NCI-H510A (cell line): ENCODE results near the gene LRRC28.

Source experiments
- DNase-seq: peaks from one replicate; lab custom pipeline; 2025; lab: John Stamatoyannopoulos, UW

LRRC28 gene

DNA sequence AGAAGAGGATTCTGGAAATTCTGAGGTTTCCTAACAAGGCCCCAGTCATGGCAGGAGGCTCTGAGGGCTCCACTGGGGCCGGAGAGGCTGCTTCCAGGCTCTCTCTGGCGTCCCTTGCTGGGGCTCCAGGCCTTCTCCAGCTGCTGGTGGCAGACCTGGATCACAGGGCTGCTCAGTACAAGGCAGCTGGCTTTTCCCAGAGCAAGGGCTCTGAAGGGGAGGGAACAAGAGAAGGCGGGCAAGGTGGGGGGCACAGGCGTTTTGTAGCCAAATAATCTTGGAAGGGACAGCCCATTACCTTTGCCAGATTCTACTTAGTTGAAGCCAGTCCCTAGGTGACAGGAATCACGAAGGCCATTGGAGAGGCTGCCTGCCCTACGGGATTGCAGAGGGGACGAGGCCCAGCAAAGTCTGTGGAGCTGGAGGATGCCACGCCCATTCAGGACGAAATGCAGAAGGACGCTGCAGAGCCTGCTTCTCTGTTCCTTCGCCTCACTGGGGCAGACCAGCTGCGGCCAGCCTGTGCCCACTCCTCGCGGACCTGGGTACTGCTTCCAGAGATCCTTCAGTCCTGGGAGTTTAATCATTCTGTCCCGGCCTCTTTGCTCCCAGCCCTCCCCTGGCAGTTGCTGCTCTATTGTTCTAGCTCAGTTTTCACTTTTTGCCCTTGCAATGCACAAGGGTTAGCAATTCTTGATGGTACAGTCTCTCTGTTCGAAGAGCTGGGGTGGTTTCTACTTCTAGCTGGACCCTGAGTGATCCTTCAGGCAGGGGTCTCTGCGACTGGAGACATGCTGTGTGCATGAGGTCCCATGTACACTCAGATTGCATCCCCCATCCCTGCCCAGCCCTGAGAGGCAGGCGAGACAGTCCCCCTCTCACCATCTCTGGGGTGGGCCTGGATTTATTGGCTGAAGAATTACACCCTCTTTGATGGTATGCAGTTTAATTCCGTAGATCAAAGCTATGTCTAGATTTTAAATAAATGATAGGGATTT is 165.2 kb downstream of the LRRC28 start:
- no peak for DNase-seq

DNA sequence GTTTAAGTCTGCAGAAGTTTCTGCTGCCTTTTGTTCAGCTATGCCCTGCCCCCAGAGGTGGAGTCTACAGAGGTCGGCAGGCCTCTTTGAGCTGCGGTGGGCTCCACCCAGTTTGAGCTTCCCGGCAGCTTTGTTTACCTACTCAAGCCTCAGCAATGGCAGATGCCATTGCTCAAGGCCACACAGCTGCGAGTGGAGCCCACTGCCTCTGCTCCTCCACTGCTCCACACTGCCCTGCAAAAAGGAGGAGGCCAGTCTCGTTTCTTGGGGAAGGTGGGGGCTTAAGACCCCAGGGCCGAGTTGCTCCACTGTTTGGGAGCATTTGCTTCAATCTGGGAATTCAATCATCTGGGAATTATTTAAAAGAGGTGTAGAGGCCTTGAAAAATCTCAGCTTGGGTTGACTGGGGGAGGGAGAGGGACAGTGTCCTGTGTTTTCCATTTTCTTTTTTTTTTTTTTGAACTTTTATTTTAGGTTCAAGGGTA is 169.9 kb downstream of the LRRC28 start:
- DNase-seq = no peak

DNA sequence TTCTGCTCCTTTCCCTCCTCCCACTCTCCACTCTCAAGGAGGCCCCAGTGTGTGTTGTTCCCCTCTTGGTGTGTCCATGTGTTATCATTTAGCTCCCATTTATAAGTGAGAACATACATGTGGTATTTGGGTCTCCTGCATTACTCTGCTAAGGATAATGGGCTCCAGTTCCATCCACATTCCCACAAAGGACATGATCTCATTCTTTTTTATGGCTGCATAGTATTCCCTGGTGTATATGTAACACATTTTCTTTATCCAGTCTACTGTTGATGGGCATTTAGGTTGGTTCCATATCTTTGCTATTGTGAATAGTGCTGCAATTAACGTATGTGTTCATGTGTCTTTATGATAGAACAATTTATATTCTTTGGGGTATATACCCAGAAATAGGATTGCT is 170.5 kb downstream of the LRRC28 start:
- no peak for DNase-seq

DNA sequence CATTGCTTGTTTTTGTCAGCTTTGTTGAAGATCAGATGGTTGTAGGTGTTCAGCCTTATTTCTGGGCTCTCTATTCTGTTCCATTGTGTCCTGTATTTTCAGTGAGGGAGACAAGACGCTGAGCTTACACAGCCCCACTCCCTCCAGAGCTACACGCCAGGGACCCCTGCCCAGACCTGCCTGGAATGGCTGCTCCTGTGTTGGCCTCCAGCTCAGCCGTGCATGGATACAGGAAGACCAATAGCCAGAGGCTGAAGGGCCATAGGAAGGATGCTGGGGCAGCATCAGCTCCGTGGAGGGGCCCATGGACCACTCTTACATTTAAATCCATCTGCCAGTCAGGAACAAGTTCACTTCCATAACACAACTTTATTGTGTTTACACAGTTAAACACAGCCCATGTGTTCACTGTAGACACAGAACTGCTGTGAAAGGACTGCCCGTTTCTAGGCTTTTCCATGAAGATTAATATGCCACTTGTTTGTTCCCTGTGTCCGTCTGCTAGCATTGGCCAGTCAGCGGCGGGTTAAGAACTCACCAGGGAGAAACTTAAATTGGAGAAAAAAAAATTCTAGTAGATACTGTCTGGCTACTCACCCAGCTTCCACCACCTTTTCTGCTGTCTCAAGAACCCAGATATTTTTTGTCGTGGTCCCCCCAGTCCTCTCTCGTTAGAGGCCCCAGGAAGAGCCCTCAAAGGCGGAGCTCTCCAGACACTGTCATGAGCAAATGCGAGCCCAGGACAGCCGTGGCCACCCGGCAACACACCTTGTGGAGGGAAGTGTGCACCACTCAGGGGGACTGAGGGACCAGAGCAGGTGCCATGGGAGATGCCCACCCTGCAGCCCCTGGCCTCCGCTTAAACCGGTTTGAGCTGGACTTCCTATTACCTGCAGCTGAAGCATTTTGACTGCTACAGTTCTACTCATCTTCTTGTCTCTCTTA is 172.2 kb downstream of the LRRC28 start:
- no peak for DNase-seq

DNA sequence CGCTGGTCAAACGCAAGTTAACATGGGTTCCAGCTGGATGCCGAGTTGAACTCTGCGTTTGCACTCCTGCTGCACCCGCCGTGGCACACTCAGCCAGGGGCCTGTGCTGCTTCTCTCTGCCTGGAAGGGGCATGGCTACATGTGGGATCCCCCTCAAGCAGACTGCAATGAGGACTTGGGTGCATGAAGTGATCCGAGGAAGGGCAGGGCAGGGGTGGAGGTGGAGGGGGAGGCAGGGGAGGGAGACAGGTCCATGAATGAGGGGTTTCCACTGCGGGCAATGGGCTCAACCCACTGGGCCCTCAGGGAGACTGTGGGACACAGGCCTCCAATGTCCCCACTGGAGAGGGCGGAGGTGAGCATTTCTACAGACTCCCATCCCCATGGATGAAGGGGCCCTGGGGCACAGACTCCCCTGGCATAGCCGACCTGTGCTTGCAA is 172.9 kb downstream of the LRRC28 start:
- DNase-seq = no peak

DNA sequence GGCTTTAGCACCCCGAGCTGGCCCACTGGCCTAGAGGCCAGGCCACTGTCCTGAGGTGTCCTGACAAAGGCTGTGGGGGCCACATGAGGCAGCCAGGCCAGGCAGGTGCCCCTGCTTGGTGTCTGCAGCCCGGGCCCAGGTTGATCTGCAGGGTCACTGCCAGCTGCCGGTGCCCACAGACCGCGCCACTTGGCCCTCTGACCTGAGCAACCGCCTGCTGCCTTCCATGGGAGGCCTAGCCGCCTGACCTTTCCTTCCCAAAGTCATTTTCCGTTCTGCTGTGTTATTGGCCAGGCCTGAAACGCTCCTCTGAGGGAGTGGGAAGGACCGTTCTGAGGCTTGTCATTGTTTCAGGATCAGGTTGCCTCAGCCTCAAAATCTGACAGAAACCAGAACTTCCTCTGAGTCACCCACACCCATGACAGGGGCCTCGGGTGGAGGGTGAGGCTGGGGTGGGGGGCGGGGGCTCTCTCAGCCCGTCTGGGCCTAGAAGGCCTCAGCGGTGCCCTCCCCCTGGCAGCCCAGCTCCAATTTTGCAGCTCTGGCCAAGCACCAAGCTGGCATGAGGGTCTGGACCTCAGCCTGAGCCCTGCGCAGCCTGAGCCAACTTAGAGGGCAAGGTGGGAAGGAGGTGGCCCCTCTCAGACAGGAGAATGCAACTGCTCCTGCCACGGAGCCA is 173.8 kb downstream of the LRRC28 start:
- DNase-seq = no peak

DNA sequence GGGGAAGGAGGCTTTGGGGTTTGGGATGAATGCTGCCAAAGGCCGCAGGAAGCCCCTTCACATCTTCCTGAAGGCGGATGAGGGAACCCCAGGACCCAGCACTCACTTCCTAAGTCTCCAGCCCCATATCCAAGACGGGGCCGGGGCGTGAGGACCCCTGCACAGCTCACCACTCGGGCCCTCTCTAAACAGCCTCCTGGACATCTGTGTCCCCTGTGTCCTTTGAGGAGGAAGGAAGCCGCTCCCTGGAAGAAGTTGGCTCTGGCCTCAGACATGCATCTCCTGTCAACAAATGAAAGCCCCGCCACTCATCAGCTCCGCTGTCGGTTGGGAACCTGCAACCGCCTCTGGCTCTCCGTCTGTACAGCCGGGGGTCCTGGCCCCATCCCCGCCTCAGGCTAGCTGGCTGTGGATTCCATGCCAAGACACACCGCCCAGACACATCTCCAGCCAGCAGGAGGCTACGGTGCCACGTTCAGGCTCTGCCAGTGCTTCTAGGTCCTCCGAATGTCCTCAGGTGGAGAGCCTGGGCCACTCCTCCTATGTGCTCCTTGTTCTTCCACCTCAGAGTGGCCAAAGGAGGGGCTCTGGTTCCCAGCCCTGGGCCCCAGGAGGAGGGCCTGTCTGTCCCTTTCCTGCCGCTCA is 174.5 kb downstream of the LRRC28 start:
- no peak for DNase-seq

DNA sequence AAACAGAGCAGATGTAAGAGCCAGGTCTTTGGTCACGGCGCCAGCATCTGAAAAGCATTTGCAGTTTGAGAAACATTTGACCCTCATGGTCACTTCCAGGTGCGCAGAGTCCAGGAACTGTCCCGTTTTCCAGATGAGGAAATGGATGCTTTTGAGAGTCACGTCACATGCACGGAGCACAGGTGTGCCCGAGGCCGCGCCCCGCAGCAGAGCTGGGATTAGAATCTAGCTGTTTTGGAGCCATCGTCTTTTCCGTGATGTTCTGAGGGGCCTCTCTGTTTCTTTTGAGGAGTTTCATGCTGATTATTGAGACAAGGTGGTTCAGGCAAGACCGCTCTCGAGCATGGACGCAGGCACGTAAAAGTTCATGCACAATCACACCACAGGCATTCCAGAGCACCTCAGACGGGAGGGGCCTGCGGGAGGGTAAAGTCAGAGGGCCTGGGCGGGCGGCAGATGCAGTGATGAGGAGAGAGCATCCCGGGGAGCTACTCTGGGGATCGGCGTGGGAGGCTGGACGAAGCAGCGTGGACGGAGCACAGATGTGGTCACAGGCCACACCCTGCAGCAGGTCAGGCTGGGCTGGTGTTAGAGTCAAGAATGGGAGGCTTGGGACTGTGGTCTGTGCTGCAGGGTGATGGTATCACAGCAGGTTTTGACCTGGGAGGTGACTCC is 175.3 kb downstream of the LRRC28 start:
- no peak for DNase-seq

DNA sequence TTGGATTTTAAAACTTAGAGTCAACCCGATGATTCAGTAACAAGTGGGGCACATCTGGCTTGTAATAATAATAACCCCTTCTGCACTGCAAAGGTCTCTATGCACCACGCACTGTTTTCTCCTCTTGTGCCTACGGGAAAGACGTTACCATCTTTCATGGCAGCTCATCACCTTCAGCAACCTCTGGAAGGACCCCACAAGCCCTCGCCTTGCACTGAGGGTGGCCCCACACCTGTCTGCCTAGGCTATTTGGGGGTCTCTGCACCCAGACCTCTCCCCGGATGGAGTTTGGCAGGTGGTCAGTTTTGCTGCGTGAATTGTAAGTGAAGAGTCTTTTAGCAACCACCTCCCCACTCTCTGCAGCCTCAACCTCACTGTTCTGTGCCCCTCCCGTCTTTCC is 175.9 kb downstream of the LRRC28 start:
- no peak for DNase-seq

DNA sequence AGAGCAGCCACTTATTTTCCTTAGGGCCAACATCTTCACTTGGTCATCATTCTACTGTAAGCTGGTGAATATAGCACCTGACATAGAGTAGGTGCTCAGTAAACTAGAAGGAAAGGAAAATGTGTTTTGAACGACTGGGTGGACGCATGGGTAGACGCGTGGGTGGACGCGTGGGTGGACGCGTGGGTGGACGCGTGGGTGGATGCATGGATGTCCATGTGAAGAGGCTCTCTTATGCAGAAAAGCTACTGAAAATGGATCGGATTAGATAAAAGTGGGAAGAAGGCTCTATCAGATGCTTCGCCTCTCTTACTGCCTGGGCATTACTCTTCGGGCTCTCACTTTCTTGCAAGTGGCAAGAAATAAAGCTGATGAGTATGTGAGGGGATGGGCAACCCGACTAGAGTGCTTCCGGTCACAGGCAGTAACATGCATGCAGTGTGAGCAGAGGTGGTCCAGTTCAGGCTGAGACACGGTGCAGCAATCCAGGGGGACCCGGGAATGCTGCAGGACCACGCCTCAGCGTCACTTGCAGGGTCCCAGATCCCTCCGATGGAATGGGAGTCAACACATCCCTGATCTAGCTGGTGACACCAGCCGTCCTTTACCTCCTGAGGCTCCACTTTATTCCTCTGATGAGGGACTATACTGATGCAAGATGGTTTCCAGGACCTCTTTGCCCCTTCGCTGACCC is 176.5 kb downstream of the LRRC28 start:
- DNase-seq = no peak

DNA sequence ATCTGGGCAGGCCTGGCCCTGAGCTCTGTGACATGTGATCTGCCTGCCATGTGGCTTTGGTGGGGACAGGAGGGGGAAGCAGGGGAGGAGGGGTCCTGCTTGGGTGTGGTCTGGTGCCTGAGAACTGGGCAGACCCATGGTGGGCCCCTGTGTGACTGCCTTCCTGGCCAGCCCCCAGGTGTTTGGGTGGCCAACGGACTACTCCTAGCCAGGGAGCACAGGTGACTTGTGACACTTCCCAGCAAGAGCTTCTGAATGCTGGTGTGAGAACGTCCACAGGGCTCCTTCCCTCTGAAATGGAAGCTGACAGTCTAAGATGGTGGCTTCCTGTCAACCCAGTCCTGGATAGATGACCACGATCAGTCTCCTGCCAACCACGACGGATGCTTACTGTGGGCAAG is 178.4 kb downstream of the LRRC28 start:
- DNase-seq = no peak

DNA sequence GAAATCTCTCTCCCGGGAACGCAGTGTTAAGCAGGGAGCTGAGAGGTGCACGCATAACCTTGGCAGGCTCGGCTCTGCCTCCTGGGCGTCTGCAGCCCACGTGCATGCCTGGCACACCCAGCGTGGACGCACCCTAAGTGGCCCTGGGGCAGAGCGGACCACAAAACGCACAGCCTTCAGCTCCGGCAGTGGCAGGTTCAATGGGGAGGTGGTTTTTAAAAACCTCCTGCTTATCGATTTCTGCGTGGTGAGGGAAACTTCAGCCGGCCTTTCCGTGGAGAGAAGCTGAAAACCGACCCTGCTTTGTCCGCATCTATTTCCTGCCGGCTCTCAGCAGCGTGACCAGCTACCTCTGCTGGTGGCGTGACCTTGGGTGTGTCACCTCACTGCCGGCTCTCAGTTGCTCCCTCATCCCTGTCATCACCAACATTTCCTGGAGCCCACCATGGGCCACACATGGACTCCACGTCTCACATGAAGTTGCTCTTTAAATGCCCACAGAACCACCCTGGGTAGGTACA is 179.7 kb downstream of the LRRC28 start:
- no peak for DNase-seq

DNA sequence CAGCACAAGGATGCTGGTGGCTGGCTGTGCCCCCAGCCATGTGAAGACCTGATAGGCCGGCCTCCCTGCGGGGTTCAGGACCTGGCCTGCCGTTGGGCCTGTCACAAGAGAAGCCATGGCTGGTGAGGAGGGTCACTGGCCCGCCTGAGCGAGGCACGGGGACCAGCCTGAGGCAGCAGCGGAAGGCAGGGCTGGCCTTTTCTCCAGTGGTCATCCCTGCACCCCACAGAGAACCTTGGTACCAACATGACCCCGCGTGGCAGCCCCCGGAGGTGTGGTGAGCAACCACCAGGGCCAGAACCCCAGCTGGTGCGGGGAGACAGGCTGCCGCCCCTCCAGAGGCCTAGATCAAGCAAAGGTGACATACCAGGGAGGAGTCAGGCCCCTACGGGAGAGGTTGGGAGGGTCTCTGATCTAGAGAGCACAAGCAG is 180.4 kb downstream of the LRRC28 start:
- DNase-seq = no peak

DNA sequence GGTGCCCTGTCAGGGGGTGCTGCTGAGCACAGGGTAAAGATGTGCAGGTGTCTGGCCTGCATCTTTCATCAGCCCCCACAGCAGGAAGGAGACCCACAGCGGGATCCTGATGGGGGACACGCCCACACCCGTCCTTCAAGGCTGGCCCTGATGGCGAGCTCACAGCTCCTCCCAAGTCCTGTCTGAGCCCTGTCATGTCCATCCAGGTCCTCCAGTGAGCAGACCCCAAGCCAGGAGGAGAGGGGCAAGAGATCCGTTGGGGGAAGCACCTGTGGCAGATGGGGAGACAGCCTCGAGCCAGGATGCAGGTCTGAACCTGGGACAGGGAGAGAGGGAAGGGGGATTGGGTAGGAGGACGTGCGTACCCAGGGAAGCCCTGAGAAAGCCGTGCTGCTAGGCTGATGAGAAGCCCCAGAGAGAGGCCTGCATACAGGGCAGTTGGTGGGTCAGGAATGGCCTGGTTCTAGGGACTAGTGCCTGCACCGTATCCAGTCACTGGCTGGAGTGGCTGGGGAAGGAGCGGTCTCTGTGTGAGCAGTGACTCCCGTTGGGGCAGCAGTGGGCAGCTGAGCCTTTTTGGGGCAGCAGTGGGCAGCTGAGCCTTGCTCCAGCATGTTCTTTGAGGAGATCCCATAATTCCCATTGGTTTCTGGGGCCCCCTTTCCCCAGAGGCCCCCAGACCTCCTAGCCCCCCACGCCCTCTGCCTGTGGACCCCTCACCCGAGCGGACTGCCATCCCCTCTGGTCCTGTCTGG is 181.2 kb downstream of the LRRC28 start:
- DNase-seq = no peak

DNA sequence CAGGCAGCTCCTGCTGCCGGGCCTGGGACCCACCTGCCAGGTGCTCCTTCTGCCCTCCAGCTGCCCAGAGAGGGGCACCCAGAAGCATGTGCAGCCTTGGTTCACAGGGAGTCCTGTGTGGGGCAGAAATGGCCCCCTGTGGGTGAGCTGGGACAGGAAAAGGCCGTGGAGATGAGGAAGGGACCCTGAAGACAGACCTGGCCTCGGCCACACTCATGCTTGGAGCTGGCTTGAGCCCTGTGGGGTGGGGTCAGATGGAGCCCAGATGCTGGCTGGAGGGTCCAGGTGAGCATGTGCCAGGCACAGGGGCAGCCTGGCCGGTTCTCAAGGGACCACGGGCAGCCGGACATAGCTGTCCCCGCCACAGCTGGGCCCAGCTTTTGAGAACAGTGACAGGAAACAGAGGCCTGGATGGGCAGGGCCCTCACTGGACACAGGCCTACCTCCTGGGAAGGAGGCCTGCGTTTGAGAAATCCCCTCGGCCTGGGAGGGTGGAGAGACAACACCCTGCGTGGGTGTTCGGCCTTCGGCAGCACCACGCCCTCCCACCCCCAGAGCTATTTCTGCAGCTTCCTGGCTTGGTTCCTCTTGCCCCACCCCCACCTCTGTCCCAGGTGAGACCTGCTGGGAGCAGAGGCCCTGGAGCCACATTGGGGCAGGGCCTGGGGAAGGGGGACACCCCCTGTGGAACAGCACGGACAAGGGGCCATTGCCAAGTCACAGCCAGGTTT is 181.9 kb downstream of the LRRC28 start:
- DNase-seq = no peak

DNA sequence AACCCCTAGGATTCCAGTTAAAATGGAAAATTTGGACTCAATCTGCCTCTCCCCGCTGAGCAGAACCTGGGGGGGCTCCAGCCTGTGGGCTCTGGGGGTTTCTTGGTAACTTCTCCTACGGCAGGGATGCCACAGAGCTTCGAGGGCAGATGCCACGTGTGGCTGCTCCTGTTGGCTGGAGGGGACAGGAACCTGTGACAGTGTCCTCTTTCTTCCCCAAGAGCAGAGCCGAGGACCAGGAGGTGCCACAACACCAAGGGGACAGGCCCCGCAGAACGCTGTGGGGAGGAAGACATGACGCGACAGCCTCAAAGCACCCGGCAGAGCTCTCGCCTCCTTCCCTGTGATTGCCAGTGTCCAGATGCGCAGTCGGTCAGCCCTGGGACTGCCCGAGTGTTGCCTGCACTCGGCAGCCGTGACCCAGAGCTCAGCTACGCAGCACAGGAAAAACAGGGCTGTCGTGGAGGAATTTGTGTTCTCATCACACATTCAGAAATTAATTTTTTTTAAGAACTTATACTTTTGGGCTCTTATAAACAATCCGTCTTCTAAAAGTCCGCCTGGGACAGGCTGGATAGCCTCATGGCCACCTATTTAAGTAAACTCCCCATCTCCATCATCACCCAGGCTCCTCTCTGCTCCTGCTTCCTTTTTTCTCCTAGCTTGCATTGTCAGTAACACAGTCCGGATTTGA is 182.6 kb downstream of the LRRC28 start:
- DNase-seq = no peak

DNA sequence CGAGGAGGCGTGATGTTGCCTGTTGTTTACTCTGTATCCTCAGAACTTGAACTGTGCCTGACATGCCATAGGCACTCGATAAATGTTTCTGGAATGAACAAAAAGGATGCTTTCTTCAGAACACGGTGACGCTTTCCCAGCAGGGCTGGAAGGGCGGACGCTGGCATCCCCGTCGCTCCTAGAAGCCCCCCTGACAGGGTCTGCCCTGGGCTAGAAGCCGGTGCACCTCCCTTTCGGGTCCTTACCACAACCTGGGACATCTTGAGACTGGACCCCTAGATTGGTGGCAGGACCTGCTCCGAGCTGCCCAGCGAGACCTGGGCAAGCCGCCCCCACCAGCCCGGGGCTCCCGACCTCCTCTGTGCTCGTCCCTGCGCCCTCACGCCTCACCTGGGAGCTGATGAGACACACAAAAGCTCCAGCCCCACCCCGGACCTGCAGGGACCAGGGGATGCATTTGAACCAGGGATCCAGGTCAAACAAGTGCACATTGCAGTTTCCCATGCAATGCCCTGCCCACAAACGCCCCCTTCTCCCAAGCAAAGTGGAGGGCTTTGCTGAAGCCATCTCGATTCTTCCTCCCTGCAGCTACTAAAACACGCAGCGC is 183.3 kb downstream of the LRRC28 start:
- DNase-seq = no peak
